Esophagus squamous epithelium (tissue), 5 donors: Measurements from ENCODE around the gene RAB40C. TPM values are rescaled to one million over a fixed set of nuclear protein-coding genes. Genes with fewer than 3 reads are reported as not detected.

Experiments used
- DNase-seq: peaks from one replicate; lab custom pipeline; 2025; lab: John Stamatoyannopoulos, UW
- H3K27ac ChIP-seq, 4 donors: fragments of 200-600 bp; sonication (generic); one replicate each; pipeline ENCODE4 v1.5.1; 2016 to 2019; ENCODE audit warnings: mild to moderate bottlenecking in 1 of 4
- H3K27me3 ChIP-seq, 4 donors: fragments of 200-600 bp; sonication (generic); 1 replicate in 3 of 4; 2 replicates in 1 of 4; pipeline versions ENCODE4 v1.5.1 to v1.6.0; 2017 to 2021; ENCODE audit warnings: antibody characterized with exemption in 1 of 4
- H3K36me3 ChIP-seq, 3 donors: fragments of 200-600 bp; sonication (generic); one replicate each; pipeline ENCODE4 v1.5.1; 2016 to 2019
- H3K4me1 ChIP-seq, 3 donors: fragments of 200-600 bp; sonication (generic); one replicate each; pipeline ENCODE4 v1.5.1; 2017 to 2019
- H3K4me3 ChIP-seq, 4 donors: fragments of 200-600 bp; sonication (generic); 1 replicate in 3 of 4; 2 replicates in 1 of 4; pipeline ENCODE4 v1.5.1; 2016 to 2019; ENCODE audit warnings: mild to moderate bottlenecking in 2 of 4, moderate library complexity in 1 of 4
- H3K9me3 ChIP-seq, 3 donors: fragments of 200-600 bp; sonication (generic); one replicate each; pipeline ENCODE4 v1.5.1; 2016 to 2019
- POLR2A ChIP-seq, 4 donors: fragments of 450-650 bp; IDR thresholded peaks; one replicate each; pipeline ENCODE4 v1.6.1; 2017; ENCODE audit warnings: antibody characterized with exemption in 4 of 4, mild to moderate bottlenecking in 4 of 4, moderate library complexity in 3 of 4
- WGBS, 2 donors: methylation state at CpG; one replicate each; pipeline ENCODE4 v1.1.5; 2018; 5-methylcytosine and 5-hydroxymethylcytosine counted together
- intact Hi-C: fragments of 100-400 bp; cut with DNase I; formaldehyde crosslinking; loops from one replicate; pipeline ENCODE4 v1.15.0; 2022
- total RNA-seq, 4 donors: library from RNA; depleted of rRNA; stranded (reverse); fragments of >200 nt; gene quantifications; one replicate each; pipeline ENCODE4 v1.1.0, GENCODE V29; 2016
- TF ChIP-seq, protein P1 (sequence below), 6 experiments: fragments of 450-650 bp in 4 of 6; fragments of 200-600 bp in 2 of 6; sonication (generic) in 2 of 6; IDR thresholded peaks; one replicate each; pipeline ENCODE4 v1.5.1; 2016 to 2019; ENCODE audit warnings: antibody characterized with exemption in 6 of 6, mild to moderate bottlenecking in 4 of 6, moderate library complexity in 4 of 6
- donor health status: DM: yes; HTN: yes; CAD: no.

RAB40C gene
- total RNA-seq, 4 donors from 2014 or later, result 14.2 to 31.4 (median 20.3) TPM

DNA sequence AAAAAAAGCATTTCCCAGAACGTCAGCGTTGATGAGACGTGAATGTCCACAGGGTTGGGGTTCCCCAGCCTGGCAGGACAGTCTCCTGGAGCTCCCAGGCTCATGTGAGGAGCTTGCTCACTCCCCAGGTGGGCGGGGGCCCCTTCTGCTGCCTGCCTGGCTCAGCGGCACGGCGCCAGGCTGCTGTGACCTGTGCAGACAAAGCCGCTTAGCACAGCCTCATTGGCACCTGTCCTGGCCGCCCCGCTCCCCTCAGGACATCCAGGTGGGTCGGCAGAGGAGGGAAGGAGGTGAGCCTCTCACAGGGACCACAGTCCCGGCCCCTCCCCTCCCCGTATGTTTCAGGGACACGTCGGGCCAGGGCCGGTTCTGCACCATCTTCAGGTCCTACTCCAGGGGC, 28.0 kb downstream of the RAB40C start:
- peaks cover 7 to 37% (median 9%) of the 10 kb centered on the region in 3 donors for H3K4me1 ChIP-seq
- H3K4me3 ChIP-seq, result no peak overlapping the region
- TF ChIP-seq, protein P1, sequence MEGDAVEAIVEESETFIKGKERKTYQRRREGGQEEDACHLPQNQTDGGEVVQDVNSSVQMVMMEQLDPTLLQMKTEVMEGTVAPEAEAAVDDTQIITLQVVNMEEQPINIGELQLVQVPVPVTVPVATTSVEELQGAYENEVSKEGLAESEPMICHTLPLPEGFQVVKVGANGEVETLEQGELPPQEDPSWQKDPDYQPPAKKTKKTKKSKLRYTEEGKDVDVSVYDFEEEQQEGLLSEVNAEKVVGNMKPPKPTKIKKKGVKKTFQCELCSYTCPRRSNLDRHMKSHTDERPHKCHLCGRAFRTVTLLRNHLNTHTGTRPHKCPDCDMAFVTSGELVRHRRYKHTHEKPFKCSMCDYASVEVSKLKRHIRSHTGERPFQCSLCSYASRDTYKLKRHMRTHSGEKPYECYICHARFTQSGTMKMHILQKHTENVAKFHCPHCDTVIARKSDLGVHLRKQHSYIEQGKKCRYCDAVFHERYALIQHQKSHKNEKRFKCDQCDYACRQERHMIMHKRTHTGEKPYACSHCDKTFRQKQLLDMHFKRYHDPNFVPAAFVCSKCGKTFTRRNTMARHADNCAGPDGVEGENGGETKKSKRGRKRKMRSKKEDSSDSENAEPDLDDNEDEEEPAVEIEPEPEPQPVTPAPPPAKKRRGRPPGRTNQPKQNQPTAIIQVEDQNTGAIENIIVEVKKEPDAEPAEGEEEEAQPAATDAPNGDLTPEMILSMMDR (IDR thresholded peaks at IDR 0.05), result no peak
- no peak for TF ChIP-seq POLR2A (IDR thresholded peaks at IDR 0.05)
- WGBS, 2 donors, result 58 to 74% methylated on average over 9 to 10 of the region's 16 CpGs
- H3K27me3 ChIP-seq, result no peaks in the 10 kb centered on the region
- no peak for DNase-seq
- intact Hi-C loops, result no loop called here
- no peaks in the 10 kb centered on the region for H3K9me3 ChIP-seq
- H3K27ac ChIP-seq, result no peak overlapping the region
- H3K36me3 ChIP-seq, result peaks cover 0 to 45% (median 0%) of the 10 kb centered on the region in 3 donors

- intact Hi-C loops, result no loop called here
- H3K9me3 ChIP-seq, result no peaks in the 10 kb centered on the region
- no peak overlapping the region for H3K27ac ChIP-seq
- DNase-seq, result no peak
- 85 to 93% methylated on average over 2 to 17 of the region's 20 CpGs for WGBS, 2 donors
- H3K4me1 ChIP-seq, result peaks cover 7 to 41% (median 9%) of the 10 kb centered on the region in 3 donors
- no peak for TF ChIP-seq POLR2A (IDR thresholded peaks at IDR 0.05)
- TF ChIP-seq, protein P1 (IDR thresholded peaks at IDR 0.05), result no peak
- no peaks in the 10 kb centered on the region for H3K27me3 ChIP-seq
- H3K4me3 ChIP-seq, result no peak overlapping the region
- peaks cover 0 to 33% (median 0%) of the 10 kb centered on the region in 3 donors for H3K36me3 ChIP-seq
Measured at GRCh38 chr16:619476-620100, 29.7 kb downstream of the RAB40C start.

GRCh38 chr16:620700-621525, 31.0 kb downstream of the RAB40C start:
- Histone ChIP-seq H3K27me3 (no peaks in the 10 kb centered on the region), H3K4me3 (no peak overlapping the region), H3K9me3 (no peaks in the 10 kb centered on the region), H3K27ac (no peak overlapping the region), H3K36me3 (peaks cover 0 to 33% (median 0%) of the 10 kb centered on the region in 3 donors), H3K4me1 (peaks cover 7 to 41% (median 9%) of the 10 kb centered on the region in 3 donors)
- TF ChIP-seq, protein P1 (IDR thresholded peaks at IDR 0.05), result no peak
- no peak for TF ChIP-seq POLR2A (IDR thresholded peaks at IDR 0.05)
- no peak for DNase-seq
- intact Hi-C loops, result no loop called here
- WGBS, 2 donors, result 26 to 35% methylated on average over 2 to 7 of the region's 41 CpGs

GRCh38 chr16:621526-622105, 31.8 kb downstream of the RAB40C start:
- H3K27ac ChIP-seq, result peak overlapping the region in 2 of 4 donors; percentile 34 to 73
- no peaks in the 10 kb centered on the region for H3K9me3 ChIP-seq
- H3K27me3 ChIP-seq, result no peaks in the 10 kb centered on the region
- no peak for DNase-seq
- WGBS, 2 donors, result 45 to 55% methylated on average over 2 to 4 of the region's 21 CpGs
- peaks cover 9 to 47% (median 9%) of the 10 kb centered on the region in 3 donors for H3K4me1 ChIP-seq
- H3K36me3 ChIP-seq, result peaks cover 0 to 37% (median 0%) of the 10 kb centered on the region in 3 donors
- intact Hi-C loops, result no loop called here
- TF ChIP-seq, protein P1 (IDR thresholded peaks at IDR 0.05), result no peak
- no peak for TF ChIP-seq POLR2A (IDR thresholded peaks at IDR 0.05)
- H3K4me3 ChIP-seq, result peak overlapping the region in 1 of 4 donors; percentile 18
